H1 (cell line): ENCODE measurements around the gene RIN3. TPM values are rescaled to one million over a fixed set of nuclear protein-coding genes. Genes with fewer than 3 reads are reported as not detected.

Experiments used
- CTCF ChIA-PET: fragments of 300-600 bp; sonication (Branson Sonifier 250); formaldehyde crosslinking; loops from one replicate; lab custom pipeline; 2021; ENCODE audit not compliant: partially characterized antibody; lab: Charles Lee
- POLR2A ChIA-PET: fragments of 300-600 bp; sonication (Branson Sonifier 250); formaldehyde crosslinking; loops from one replicate; lab custom pipeline; 2021; ENCODE audit warnings: inconsistent platforms; ENCODE audit not compliant: partially characterized antibody; lab: Charles Lee
- DNase-seq, 2 experiments: peaks; one replicate each; pipeline versions ENCODE4 v3.0.0 to v3.0.0-alpha.2; 2010 to 2022; ENCODE audit warnings: low spot score in 2 of 2, low read depth in 1 of 2, mixed read lengths in 1 of 2
- FAIRE-seq: peaks from 2 replicates; lab custom pipeline; 2011; peaks lifted over from hg19 to GRCh38; lab: Jason Lieb, UNC
- H2AFZ ChIP-seq: 2 replicates; pipeline ENCODE4 v1.8.1; 2012; ENCODE audit warnings: low read length, inconsistent platforms
- H2AK5ac ChIP-seq: 2 replicates; pipeline ENCODE4 v1.6.1; 2013; ENCODE audit warnings: low read depth, low read length
- H2BK120ac ChIP-seq: replicated peaks from 2 replicates; pipeline ENCODE3; 2013; ENCODE audit warnings: low read depth, low read length, inconsistent platforms
- H2BK12ac ChIP-seq: 2 replicates; pipeline ENCODE4 v1.6.1; 2013; ENCODE audit warnings: low read depth, low read length
- H2BK15ac ChIP-seq: 2 replicates; pipeline ENCODE4 v1.6.1; 2013; ENCODE audit warnings: low read length
- H2BK20ac ChIP-seq: 2 replicates; pipeline ENCODE4 v1.6.1; 2013; ENCODE audit warnings: low read length
- H2BK5ac ChIP-seq: 2 replicates; pipeline ENCODE4 v1.6.1; 2013; ENCODE audit warnings: low read depth, low read length
- H3K14ac ChIP-seq: 2 replicates; pipeline ENCODE4 v1.6.1; 2013; ENCODE audit warnings: inconsistent platforms; ENCODE audit not compliant: insufficient read length
- H3K18ac ChIP-seq: 2 replicates; pipeline ENCODE4 v1.6.1; 2013; ENCODE audit warnings: low read length; ENCODE audit errors: extremely low read depth
- H3K23ac ChIP-seq: 2 replicates; pipeline ENCODE4 v1.6.1; 2013; ENCODE audit warnings: inconsistent platforms; ENCODE audit not compliant: insufficient read length
- H3K23me2 ChIP-seq: 2 replicates; pipeline ENCODE4 v1.6.1; 2013; ENCODE audit warnings: low read depth, low read length
- H3K27ac ChIP-seq: 2 replicates; pipeline ENCODE4 v1.6.1; 2011; ENCODE audit warnings: low read depth, low read length, inconsistent platforms
- H3K27me3 ChIP-seq, 4 experiments: replicated peaks in 1 of 4; 1 replicate in 1 of 4; 2 replicates in 3 of 4; pipeline versions ENCODE4 v1.6.1 to v1.8.1; 2011 to 2013; ENCODE audit warnings: low read length in 3 of 4, mild to moderate bottlenecking in 3 of 4, inconsistent platforms in 2 of 4, mixed read lengths in 2 of 4, moderate library complexity in 1 of 4; ENCODE audit not compliant: control insufficient read depth in 3 of 4, insufficient read depth in 3 of 4; ENCODE audit errors: extremely low read depth in 1 of 4
- H3K36me3 ChIP-seq, 4 experiments: 2 replicates each; pipeline versions ENCODE4 v1.6.1 to v1.8.1; 2011 to 2013; ENCODE audit warnings: mild to moderate bottlenecking in 4 of 4, low read length in 3 of 4, moderate library complexity in 2 of 4, control low read depth in 1 of 4, inconsistent platforms in 1 of 4; ENCODE audit not compliant: insufficient read depth in 4 of 4, control insufficient read depth in 2 of 4
- H3K4ac ChIP-seq: replicated peaks from 2 replicates; pipeline ENCODE3; 2013; ENCODE audit warnings: low read length, low read depth, mixed read lengths, inconsistent platforms; ENCODE audit not compliant: insufficient read length
- H3K4me1 ChIP-seq, 4 experiments: replicated peaks in 1 of 4; 1 replicate in 1 of 4; 2 replicates in 3 of 4; pipeline versions ENCODE4 v1.6.1 to v1.8.1; 2011 to 2013; ENCODE audit warnings: low read length in 3 of 4, inconsistent platforms in 2 of 4, mixed read lengths in 1 of 4; ENCODE audit not compliant: insufficient read depth in 4 of 4, control insufficient read depth in 3 of 4
- H3K4me2 ChIP-seq, 2 experiments: 2 replicates each; pipeline versions ENCODE4 v1.6.1 to v1.8.1; 2011 to 2013; ENCODE audit warnings: low read depth in 2 of 2, low read length in 2 of 2, control low read depth in 1 of 2, inconsistent platforms in 1 of 2, mild to moderate bottlenecking in 1 of 2; ENCODE audit not compliant: insufficient read depth in 1 of 2
- H3K4me3 ChIP-seq, 4 experiments: fragments of 200-600, 300-600 bp in 1 of 4; sonication (generic), shearing (Covaris generic), sonication (Bioruptor Twin) in 1 of 4; 2 replicates each; pipeline versions ENCODE4 v1.5.1 to v1.8.1; 2011 to 2016; ENCODE audit warnings: low read length in 4 of 4, low read depth in 3 of 4, control low read depth in 2 of 4, inconsistent platforms in 2 of 4, mild to moderate bottlenecking in 2 of 4, mixed read lengths in 1 of 4, moderate library complexity in 1 of 4; ENCODE audit not compliant: insufficient read depth in 2 of 4; ENCODE audit errors: extremely low read depth in 1 of 4
- H3K56ac ChIP-seq: replicated peaks from 2 replicates; pipeline ENCODE3; 2013; ENCODE audit warnings: low read depth, mild to moderate bottlenecking, mixed read lengths, low read length, inconsistent platforms; ENCODE audit not compliant: insufficient read length
- H3K79me1 ChIP-seq: 2 replicates; pipeline ENCODE4 v1.6.1; 2013; ENCODE audit warnings: low read depth, low read length, control low read depth
- H3K79me2 ChIP-seq, 2 experiments: 2 replicates each; pipeline versions ENCODE4 v1.6.1 to v1.8.1; 2012 to 2013; ENCODE audit warnings: low read length in 2 of 2, mild to moderate bottlenecking in 2 of 2, inconsistent platforms in 1 of 2; ENCODE audit not compliant: insufficient read depth in 2 of 2, control insufficient read depth in 1 of 2
- H3K9ac ChIP-seq, 4 experiments: replicated peaks in 1 of 4; 1 replicate in 1 of 4; 2 replicates in 3 of 4; pipeline versions ENCODE4 v1.6.1 to v1.8.1; 2011 to 2013; ENCODE audit warnings: low read depth in 3 of 4, low read length in 3 of 4, control low read depth in 2 of 4, mild to moderate bottlenecking in 2 of 4, moderate library complexity in 2 of 4, inconsistent platforms in 1 of 4; ENCODE audit errors: extremely low read depth in 1 of 4
- H3K9me3 ChIP-seq, 2 experiments: 2 replicates each; pipeline versions ENCODE4 v1.6.1 to v1.8.1; 2012 to 2013; ENCODE audit warnings: mild to moderate bottlenecking in 2 of 2, moderate library complexity in 2 of 2, control low read depth in 1 of 2, inconsistent platforms in 1 of 2, low read depth in 1 of 2, low read length in 1 of 2, mixed read lengths in 1 of 2; ENCODE audit not compliant: insufficient read depth in 2 of 2
- H4K20me1 ChIP-seq, 2 experiments: replicated peaks in 1 of 2; 2 replicates each; pipeline versions ENCODE3 to v1.8.1; 2011 to 2013; ENCODE audit warnings: inconsistent platforms in 2 of 2, low read length in 2 of 2, mild to moderate bottlenecking in 1 of 2; ENCODE audit not compliant: insufficient read depth in 2 of 2, control insufficient read depth in 1 of 2
- H4K5ac ChIP-seq: 2 replicates; pipeline ENCODE4 v1.6.1; 2013; ENCODE audit warnings: low read length, low read depth, mixed read lengths, inconsistent platforms; ENCODE audit not compliant: insufficient read length
- H4K8ac ChIP-seq: 2 replicates; pipeline ENCODE4 v1.8.0; 2013; ENCODE audit warnings: mild to moderate bottlenecking, moderate library complexity, low read length, inconsistent platforms; ENCODE audit not compliant: insufficient read depth; ENCODE audit errors: extremely low read depth
- H4K91ac ChIP-seq: replicated peaks from 2 replicates; pipeline ENCODE3; 2013; ENCODE audit warnings: low read length, mixed read lengths, inconsistent platforms; ENCODE audit not compliant: insufficient read length
- BACH1 ChIP-seq: IDR thresholded peaks from 2 replicates; pipeline ENCODE4 v1.6.1; 2012; ENCODE audit warnings: low read length, improper control_type of control experiment
- CREB1 ChIP-seq: IDR thresholded peaks from 2 replicates; pipeline ENCODE4 v1.6.1; 2012; ENCODE audit warnings: inconsistent platforms
- GABPA ChIP-seq: IDR thresholded peaks from 2 replicates; pipeline ENCODE4 v1.6.1; 2011; ENCODE audit warnings: mild to moderate bottlenecking, low read length, moderate library complexity, borderline replicate concordance; ENCODE audit not compliant: insufficient read depth
- JUN ChIP-seq: IDR thresholded peaks from 2 replicates; pipeline ENCODE4 v1.6.1; 2011; ENCODE audit warnings: low read depth, mild to moderate bottlenecking, improper control_type of control experiment, low read length
- KDM1A ChIP-seq: fragments of 200-600, 300-600 bp; sonication (generic); IDR thresholded peaks from 2 replicates; pipeline ENCODE4 v1.7.1; 2016; ENCODE audit warnings: mild to moderate bottlenecking, low read length, borderline replicate concordance
- KDM5A ChIP-seq: fragments of 200-600 bp; IDR thresholded peaks from 2 replicates; pipeline ENCODE4 v1.7.1; 2012; ENCODE audit warnings: mild to moderate bottlenecking, low read length, inconsistent platforms, mixed read lengths
- MAFK ChIP-seq: IDR thresholded peaks from 2 replicates; pipeline ENCODE4 v1.6.1; 2012; ENCODE audit warnings: low read depth, mild to moderate bottlenecking, improper control_type of control experiment, low read length
- NANOG ChIP-seq: IDR thresholded peaks from 2 replicates; pipeline ENCODE4 v1.6.1; 2011; ENCODE audit warnings: low read length, low read depth, mild to moderate bottlenecking, inconsistent platforms; ENCODE audit not compliant: insufficient read depth, poor library complexity, severe bottlenecking
- RBBP5 ChIP-seq: IDR thresholded peaks from 2 replicates; pipeline ENCODE4 v1.7.1; 2012; ENCODE audit warnings: low read depth, mild to moderate bottlenecking, inconsistent platforms, low read length, moderate library complexity, borderline replicate concordance
- SIRT6 ChIP-seq: IDR thresholded peaks from one replicate; pipeline ENCODE4 v1.7.1; 2012; ENCODE audit warnings: low read length, inconsistent platforms
- SIX5 ChIP-seq: IDR thresholded peaks from 2 replicates; pipeline ENCODE4 v1.6.1; 2011; ENCODE audit warnings: mild to moderate bottlenecking, low read depth, low read length
- SP1 ChIP-seq: IDR thresholded peaks from 2 replicates; pipeline ENCODE4 v1.6.1; 2011; ENCODE audit warnings: low read depth, low read length
- SP2 ChIP-seq: IDR thresholded peaks from 2 replicates; pipeline ENCODE4 v1.6.1; 2012; ENCODE audit warnings: mild to moderate bottlenecking, low read length, inconsistent platforms
- TAF7 ChIP-seq: optimal IDR thresholded peaks from 2 replicates; pipeline ENCODE3; 2011; ENCODE audit warnings: low read depth, mild to moderate bottlenecking, inconsistent platforms, low read length, moderate library complexity, borderline replicate concordance
- TCF12 ChIP-seq: IDR thresholded peaks from 2 replicates; pipeline ENCODE4 v1.6.1; 2011; ENCODE audit warnings: low read depth, mild to moderate bottlenecking, low read length
- WGBS, 2 experiments: shearing (Covaris generic) in 1 of 2; methylation state at CpG; one replicate each; pipeline versions ENCODE4 v1.1.6 to v1.1.7; 2013 to 2015; ENCODE audit warnings: low lambda C conversion rate in 2 of 2, mixed read lengths in 2 of 2, inconsistent platforms in 1 of 2, low coverage in 1 of 2, missing lambda C conversion rate in 1 of 2; ENCODE audit not compliant: insufficient replicate concordance in 2 of 2, insufficient coverage in 1 of 2, insufficient read length in 1 of 2; ENCODE audit errors: extremely low coverage in 1 of 2, missing lambda C conversion rate in 1 of 2; 5-methylcytosine and 5-hydroxymethylcytosine counted together
- polyA plus RNA-seq, 7 experiments: library from polyadenylated mRNA; depleted of rRNA in 3 of 7; stranded (reverse) in 5 of 7; unstranded in 2 of 7; fragments of >200 nt in 5 of 7; fragments of 200-250 nt in 2 of 7; gene quantifications; 1 replicate in 5 of 7; 2 replicates in 1 of 7; 4 replicates in 1 of 7; pipeline versions ENCODE4 v1.2.1 to v1.2.3, GENCODE V29; 2011 to 2013; ENCODE audit warnings: missing spikeins in 2 of 7, mixed read lengths in 2 of 7
- total RNA-seq: library from RNA; stranded (reverse); fragmentation: NEBNext Ultra II Directional; extraction: Animal tissue kit (Norgen Biotek cat#: 25700); gene quantifications from 2 replicates; pipeline ENCODE4 v1.2.1, GENCODE V29; 2021
- TF ChIP-seq, protein P1 (sequence below): IDR thresholded peaks from 2 replicates; pipeline ENCODE4 v1.6.1; 2012; ENCODE audit warnings: inconsistent platforms

Gene RIN3
- total and polyA plus RNA-seq, 2 of the 8 experiments (the other 6 are each of a cell fraction or from before 2014, with no cell fraction given): 0.59 to 1.5 TPM

DNA sequence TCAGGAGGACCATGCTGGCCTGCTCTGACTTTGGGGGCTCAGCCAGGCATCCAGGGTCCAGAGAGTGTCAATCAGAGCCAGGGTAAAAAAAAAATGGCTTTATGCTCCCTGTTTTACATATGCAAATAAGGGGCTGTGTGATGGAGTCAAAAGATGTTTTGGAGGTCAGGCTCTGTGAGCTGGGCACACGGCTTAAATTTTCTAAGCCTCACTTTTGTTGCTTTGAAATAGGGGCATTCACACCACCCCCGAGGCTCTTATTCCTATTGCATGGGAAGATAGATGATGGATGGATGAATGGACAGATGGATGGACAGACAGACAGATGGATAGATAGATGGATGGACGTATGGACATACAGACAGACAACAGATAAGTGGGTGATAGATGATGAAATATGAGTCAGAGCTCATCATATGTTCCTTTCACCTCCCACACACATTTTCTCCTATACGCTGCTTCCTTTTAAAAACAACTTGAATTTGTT, 42.7 kb downstream of the RIN3 start:
- H3K79me1 ChIP-seq: no peaks in the 10 kb centered on the region
- TF ChIP-seq BACH1: no peak
- no peak for TF ChIP-seq NANOG
- TF ChIP-seq KDM5A: no peak
- no peak for TF ChIP-seq TAF7
- TF ChIP-seq JUN: no peak
- TF ChIP-seq, protein P1, sequence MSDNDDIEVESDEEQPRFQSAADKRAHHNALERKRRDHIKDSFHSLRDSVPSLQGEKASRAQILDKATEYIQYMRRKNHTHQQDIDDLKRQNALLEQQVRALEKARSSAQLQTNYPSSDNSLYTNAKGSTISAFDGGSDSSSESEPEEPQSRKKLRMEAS: no peak
- TF ChIP-seq RBBP5: no peak
- no peak for TF ChIP-seq CREB1
- TF ChIP-seq MAFK: no peak
- TF ChIP-seq KDM1A: no peak
- no peak for TF ChIP-seq GABPA
- TF ChIP-seq SIRT6: no peak
- no peak for TF ChIP-seq SIX5
- TF ChIP-seq SP2: no peak
- TF ChIP-seq SP1: no peak
- no peak for TF ChIP-seq TCF12
- no peaks in the 10 kb centered on the region for H4K20me1 ChIP-seq
- no peak overlapping the region for H4K91ac ChIP-seq
- H3K36me3 ChIP-seq: no peaks in the 10 kb centered on the region
- H2BK20ac ChIP-seq: no peak overlapping the region
- POLR2A ChIA-PET: interaction anchor here (1.3 kb wide), 1 partner anchor 20 kb away, joined by 3 read pairs; no protein-coding TSS in a partner anchor
- no peak overlapping the region for H3K4me2 ChIP-seq
- no peak overlapping the region for H4K8ac ChIP-seq
- CTCF ChIA-PET: interaction anchor here (0.8 to 3.1 kb wide), 3 partner anchors 8 to 11 kb away, joined by 3 to 8 read pairs (median 3); no protein-coding TSS in a partner anchor
- H2BK15ac ChIP-seq: no peak overlapping the region
- no peak overlapping the region for H2BK5ac ChIP-seq
- H3K4me3 ChIP-seq: no peak overlapping the region
- no peak overlapping the region for H2BK12ac ChIP-seq
- WGBS, 2 experiments: 88% methylated on average over 4 of the region's 4 CpGs; no CpG with 5 or more reads in 1 of the 2 experiments
- no peak overlapping the region for H4K5ac ChIP-seq
- no peak overlapping the region for H2AK5ac ChIP-seq
- H3K18ac ChIP-seq: no peak overlapping the region
- no peak overlapping the region for H3K14ac ChIP-seq
- H3K23me2 ChIP-seq: no peaks in the 10 kb centered on the region
- H3K9me3 ChIP-seq: no peaks in the 10 kb centered on the region
- no peak overlapping the region for H3K23ac ChIP-seq
- no peaks in the 10 kb centered on the region for H3K27me3 ChIP-seq
- no peaks in the 10 kb centered on the region; a peak in 1 of 7 replicates for H3K4me1 ChIP-seq
- no peaks in the 10 kb centered on the region for H3K79me2 ChIP-seq
- no peak overlapping the region for H3K9ac ChIP-seq
- H2AFZ ChIP-seq: no peak overlapping the region
- H2BK120ac ChIP-seq: no peak overlapping the region
- FAIRE-seq (no peak), DNase-seq (no peak)
- no peak overlapping the region for H3K27ac ChIP-seq
- H3K4ac ChIP-seq: no peak overlapping the region
- H3K56ac ChIP-seq: no peak overlapping the region
